ENCODE results near the gene FXYD4. TPM values are rescaled to one million over a fixed set of nuclear protein-coding genes. Genes with fewer than 3 reads are reported as not detected.

FXYD4 gene
- total RNA-seq, 2 donors from 2014 or later, result 0.97 TPM; not detected in 1

DNA sequence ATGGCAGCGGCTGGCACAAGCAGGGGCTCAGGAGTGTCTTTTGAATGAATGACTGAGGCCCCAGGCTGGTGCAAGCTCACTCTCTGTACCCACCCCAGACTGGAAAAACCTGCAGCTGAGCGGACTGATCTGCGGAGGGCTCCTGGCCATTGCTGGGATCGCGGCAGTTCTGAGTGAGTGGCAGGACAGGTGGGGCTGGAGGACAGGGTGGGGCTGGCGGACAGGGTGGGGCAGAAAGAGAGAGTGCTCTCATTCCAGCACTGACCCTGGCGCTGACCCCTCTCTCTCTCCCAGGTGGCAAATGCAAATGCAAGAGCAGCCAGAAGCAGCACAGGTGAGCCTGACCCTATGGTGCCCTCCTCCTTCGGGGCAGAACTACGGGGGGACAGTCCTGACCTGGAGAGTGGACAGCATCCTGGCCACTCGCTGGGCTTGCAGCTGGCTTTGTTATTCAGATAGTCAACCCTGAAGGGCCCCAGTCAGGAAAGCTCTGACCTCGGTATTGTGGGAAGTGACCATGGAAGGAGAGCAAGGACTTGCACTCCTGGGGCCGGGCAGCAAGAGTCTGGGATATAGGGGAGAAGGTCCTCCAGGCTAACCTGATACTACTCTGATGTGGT is 4.1 kb downstream of the FXYD4 start:
- no peak overlapping the region for H3K4me3 ChIP-seq (ENCODE audit: low read length)
- TF ChIP-seq CTCF (conservative IDR thresholded peaks at IDR 0.05), result no peak
- 80 to 90% methylated on average over 1 to 12 of the region's 12 CpGs for WGBS, 2 experiments (ENCODE audit: insufficient coverage in 1 of 2, insufficient read length in 1 of 2)
- H3K27me3 ChIP-seq (ENCODE audit: control insufficient read depth, insufficient read depth, low read length, poor library complexity, severe bottlenecking), result no peaks in the 10 kb centered on the region
- no peak overlapping the region for H3K27ac ChIP-seq (ENCODE audit: low read depth, low read length)
- Mint-ChIP-seq H3K36me3 (ENCODE audit: low read depth) (no peaks in the 10 kb centered on the region), H3K27ac (no peak overlapping the region), H3K4me3 (no peak overlapping the region), H3K27me3 (ENCODE audit: insufficient read depth) (peaks cover 1% of the 10 kb centered on the region), H3K9me3 (no peaks in the 10 kb centered on the region), H3K4me1 (peaks cover 34% of the 10 kb centered on the region)
- no peaks in the 10 kb centered on the region for H3K36me3 ChIP-seq (ENCODE audit: control insufficient read depth, insufficient read depth, low read length)
- no peak overlapping the region for H3K9ac ChIP-seq (ENCODE audit: extremely low read depth, low read length, poor library complexity, severe bottlenecking)
- DNase-seq, result no peak
- H3K9me3 ChIP-seq (ENCODE audit: control insufficient read depth, low read length), result no peaks in the 10 kb centered on the region
- H3K4me1 ChIP-seq (ENCODE audit: control insufficient read depth, insufficient read depth, low read length), result peaks cover 16% of the 10 kb centered on the region

DNA sequence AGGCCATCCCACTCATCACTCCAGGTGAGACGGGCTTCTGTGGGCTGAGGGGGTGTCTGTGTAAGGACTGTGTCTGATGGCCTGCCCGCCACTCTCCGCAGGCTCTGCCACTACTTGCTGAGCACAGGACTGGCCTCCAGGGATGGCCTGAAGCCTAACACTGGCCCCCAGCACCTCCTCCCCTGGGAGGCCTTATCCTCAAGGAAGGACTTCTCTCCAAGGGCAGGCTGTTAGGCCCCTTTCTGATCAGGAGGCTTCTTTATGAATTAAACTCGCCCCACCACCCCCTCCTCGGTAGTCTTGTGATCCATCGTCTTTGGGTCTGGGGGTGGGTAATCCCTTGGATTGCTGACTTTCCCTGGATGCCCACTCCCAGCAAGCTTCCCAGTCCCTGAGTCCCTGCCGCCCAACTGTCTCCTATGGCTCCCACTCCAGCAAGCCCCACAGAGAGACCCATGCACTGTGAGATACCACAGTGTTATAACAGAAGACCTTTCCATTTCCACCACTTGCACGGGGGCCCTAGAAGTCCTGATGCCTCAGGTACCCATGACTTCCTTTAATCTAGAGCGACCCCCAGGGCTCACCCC is 4.7 kb downstream of the FXYD4 start:
- no peak for TF ChIP-seq CTCF (conservative IDR thresholded peaks at IDR 0.05)
- peaks cover 1% of the 10 kb centered on the region for H3K27me3 Mint-ChIP-seq (ENCODE audit: insufficient read depth)
- no peaks in the 10 kb centered on the region for H3K9me3 Mint-ChIP-seq
- DNase-seq, result no peak
- H3K9ac ChIP-seq (ENCODE audit: extremely low read depth, low read length, poor library complexity, severe bottlenecking), result no peak overlapping the region
- H3K4me3 Mint-ChIP-seq, result no peak overlapping the region
- H3K4me1 ChIP-seq (ENCODE audit: control insufficient read depth, insufficient read depth, low read length), result peaks cover 16% of the 10 kb centered on the region
- no peak overlapping the region for H3K27ac ChIP-seq (ENCODE audit: low read depth, low read length)
- no peak overlapping the region for H3K27ac Mint-ChIP-seq
- peaks cover 34% of the 10 kb centered on the region for H3K4me1 Mint-ChIP-seq
- H3K4me3 ChIP-seq (ENCODE audit: low read length), result no peak overlapping the region
- H3K36me3 Mint-ChIP-seq (ENCODE audit: low read depth), result no peaks in the 10 kb centered on the region
- no peaks in the 10 kb centered on the region for H3K36me3 ChIP-seq (ENCODE audit: control insufficient read depth, insufficient read depth, low read length)
- no peaks in the 10 kb centered on the region for H3K27me3 ChIP-seq (ENCODE audit: control insufficient read depth, insufficient read depth, low read length, poor library complexity, severe bottlenecking)
- WGBS, 2 experiments (ENCODE audit: insufficient coverage in 1 of 2, insufficient read length in 1 of 2), result 80 to 93% methylated on average over 1 to 9 of the region's 9 CpGs
- H3K9me3 ChIP-seq (ENCODE audit: control insufficient read depth, low read length), result no peaks in the 10 kb centered on the region

DNA sequence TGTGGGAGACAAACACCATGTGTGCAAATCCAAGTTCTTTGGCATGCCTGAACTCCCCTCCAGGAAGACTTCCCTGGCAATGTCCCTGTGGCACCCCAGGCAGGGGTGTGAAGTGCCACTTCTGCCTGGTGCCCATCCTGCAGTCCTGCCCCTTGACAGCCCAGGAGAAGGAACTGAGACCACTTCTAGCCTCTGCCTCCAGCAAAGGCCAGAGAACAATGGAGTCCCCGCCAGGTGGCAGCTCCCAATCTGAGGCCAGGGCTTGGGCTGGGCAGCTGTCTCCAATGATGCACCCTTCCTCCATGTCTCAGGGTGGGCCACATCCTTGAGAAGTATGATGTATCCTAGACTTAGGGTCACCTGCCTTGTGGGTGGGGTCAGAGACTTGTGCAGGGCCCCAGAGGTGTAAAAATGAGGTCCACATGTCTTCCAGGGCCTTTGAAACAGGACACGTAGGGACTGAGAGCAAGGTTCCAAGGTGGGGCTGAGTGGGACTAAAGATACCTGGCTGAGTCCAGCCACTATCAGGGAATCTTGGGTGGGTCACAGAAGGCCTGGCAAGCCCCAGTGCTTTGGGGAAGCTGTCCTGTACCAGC is 5.5 kb downstream of the FXYD4 start:
- DNase-seq, result peak; percentile 68
- Mint-ChIP-seq H3K4me3 (no peak overlapping the region), H3K27ac (peak overlapping the region; percentile 86), H3K9me3 (no peaks in the 10 kb centered on the region), H3K4me1 (peaks cover 34% of the 10 kb centered on the region), H3K27me3 (ENCODE audit: insufficient read depth) (peaks cover 1% of the 10 kb centered on the region), H3K36me3 (ENCODE audit: low read depth) (no peaks in the 10 kb centered on the region)
- H3K27me3 ChIP-seq (ENCODE audit: control insufficient read depth, insufficient read depth, low read length, poor library complexity, severe bottlenecking), result no peaks in the 10 kb centered on the region
- TF ChIP-seq CTCF (conservative IDR thresholded peaks at IDR 0.05), result no peak
- peaks cover 16% of the 10 kb centered on the region for H3K4me1 ChIP-seq (ENCODE audit: control insufficient read depth, insufficient read depth, low read length)
- H3K27ac ChIP-seq (ENCODE audit: low read depth, low read length), result no peak overlapping the region
- WGBS, 2 experiments (ENCODE audit: insufficient coverage in 1 of 2, insufficient read length in 1 of 2), result 74% methylated on average over 2 of the region's 2 CpGs; no CpG with 5 or more reads in 1 of the 2 experiments
- no peaks in the 10 kb centered on the region for H3K9me3 ChIP-seq (ENCODE audit: control insufficient read depth, low read length)
- H3K9ac ChIP-seq (ENCODE audit: extremely low read depth, low read length, poor library complexity, severe bottlenecking), result no peak overlapping the region
- H3K36me3 ChIP-seq (ENCODE audit: control insufficient read depth, insufficient read depth, low read length), result no peaks in the 10 kb centered on the region
- no peak overlapping the region for H3K4me3 ChIP-seq (ENCODE audit: low read length)

All from endodermal cell (in vitro differentiated cells).